Measurements from ENCODE around the gene KIAA1549. TPM values are rescaled to one million over a fixed set of nuclear protein-coding genes. Genes with fewer than 3 reads are reported as not detected.

KIAA1549 gene
- total and polyA plus RNA-seq, 11 donors, result 0.91 to 4.8 (median 2.0) TPM

- H3K4me3 ChIP-seq, result no peak overlapping the region
- H3K27ac ChIP-seq, result no peak overlapping the region
- intact Hi-C loops (cut with DNase I), result no loop called here
- no peak for TF ChIP-seq POLR2A (IDR thresholded peaks at IDR 0.05)
- no peak for TF ChIP-seq CTCF (IDR thresholded peaks at IDR 0.05)
- H3K4me1 ChIP-seq, result peaks cover 0 to 15% (median 10%) of the 10 kb centered on the region in 12 donors
- no peaks in the 10 kb centered on the region for H3K9me3 ChIP-seq
- WGBS, 4 donors, result 87 to 95% (median 94%) methylated on average over 7 of the region's 7 CpGs
- H3K27me3 ChIP-seq, result no peaks in the 10 kb centered on the region
- H3K36me3 ChIP-seq, result peaks cover 0 to 5% (median 0%) of the 10 kb centered on the region in 9 donors
- no peak for ATAC-seq
- DNase-seq, result no peak
Measured at GRCh38 chr7:138878051-138878450, 103.1 kb downstream of the KIAA1549 start.

GRCh38 chr7:138876326-138876725 lies 104.9 kb downstream of the KIAA1549 start:
- Histone ChIP-seq H3K4me1 (peaks cover 0 to 10% (median 7%) of the 10 kb centered on the region in 12 donors), H3K27me3 (no peaks in the 10 kb centered on the region), H3K4me3 (no peak overlapping the region), H3K36me3 (peaks cover 0 to 5% (median 0%) of the 10 kb centered on the region in 9 donors), H3K27ac (no peak overlapping the region), H3K9me3 (peaks cover 0 to 5% (median 0%) of the 10 kb centered on the region in 12 donors)
- DNase-seq (no peak), ATAC-seq (no peak)
- WGBS, 4 donors, result 72 to 93% (median 92%) methylated on average over 4 of the region's 4 CpGs
- no peak for TF ChIP-seq CTCF (IDR thresholded peaks at IDR 0.05)
- TF ChIP-seq POLR2A (IDR thresholded peaks at IDR 0.05), result no peak
- intact Hi-C loops (cut with DNase I), result no loop called here

- Histone ChIP-seq H3K27ac (no peak overlapping the region), H3K4me3 (no peak overlapping the region), H3K9me3 (peaks cover 0 to 5% (median 0%) of the 10 kb centered on the region in 12 donors), H3K4me1 (peaks cover 0 to 5% (median 2%) of the 10 kb centered on the region in 12 donors), H3K36me3 (peaks cover 0 to 7% (median 0%) of the 10 kb centered on the region in 9 donors), H3K27me3 (no peaks in the 10 kb centered on the region)
- intact Hi-C loops (cut with DNase I), result no loop called here
- TF ChIP-seq POLR2A (IDR thresholded peaks at IDR 0.05) (no peak), CTCF (IDR thresholded peaks at IDR 0.05) (no peak)
- ATAC-seq, result no peak
- 90 to 91% (median 91%) methylated on average over 9 of the region's 9 CpGs for WGBS, 4 donors
- no peak for DNase-seq
Measured at GRCh38 chr7:138875794-138876193, 105.4 kb downstream of the KIAA1549 start.

- DNase-seq, result no peak
- Histone ChIP-seq H3K27me3 (no peaks in the 10 kb centered on the region), H3K4me3 (no peak overlapping the region), H3K9me3 (peaks cover 0 to 5% (median 0%) of the 10 kb centered on the region in 12 donors), H3K27ac (no peak overlapping the region), H3K4me1 (no peaks in the 10 kb centered on the region), H3K36me3 (peaks cover 0 to 9% (median 0%) of the 10 kb centered on the region in 9 donors)
- 76 to 80% (median 77%) methylated on average over 5 of the region's 5 CpGs for WGBS, 4 donors
- no peak for ATAC-seq
- intact Hi-C loops (cut with DNase I), result no loop called here
- no peak for TF ChIP-seq POLR2A (IDR thresholded peaks at IDR 0.05)
- TF ChIP-seq CTCF (IDR thresholded peaks at IDR 0.05), result no peak
Measured at GRCh38 chr7:138873220-138873892, 107.8 kb downstream of the KIAA1549 start.
